ENCODE results near the gene SYTL2. TPM values are rescaled to one million over a fixed set of nuclear protein-coding genes. Genes with fewer than 3 reads are reported as not detected.

The SYTL2 gene
- total RNA-seq, 4 donors from 2014 or later: 11.6 to 18.6 (median 14.5) TPM

GRCh38 chr11:85651118-85651517 is 159.8 kb downstream of the SYTL2 start:
- TF ChIP-seq POLR2A (IDR thresholded peaks at IDR 0.05): no peak
- WGBS: 96% methylated on average over 1 of the region's 1 CpG
- no peak for DNase-seq (ENCODE audit: low spot score in 2 of 2)
- no peak overlapping the region for H3K4me3 ChIP-seq
- no peaks in the 10 kb centered on the region for H3K27me3 ChIP-seq
- H3K9me3 ChIP-seq: no peaks in the 10 kb centered on the region
- H3K36me3 ChIP-seq: peaks cover 17% of the 10 kb centered on the region
- no peak overlapping the region for H3K27ac ChIP-seq
- H3K4me1 ChIP-seq: peaks cover 28% of the 10 kb centered on the region

GRCh38 chr11:85647604-85648299 is 163.2 kb downstream of the SYTL2 start, which contains the start of gene TMEM126A:
TMEM126A (plus strand) TSS chr11:85647967; CDS start chr11:85650256, 2,289 bp downstream.
- TF ChIP-seq POLR2A (IDR thresholded peaks at IDR 0.05): peak in 1 of 2 donors; percentile 57
- no peak for TF ChIP-seq EP300 (IDR thresholded peaks at IDR 0.05)
- TF ChIP-seq POLR2AphosphoS5 (IDR thresholded peaks at IDR 0.05): peak in 2 of 3 donors; percentile 22 to 76
- H3K9me3 ChIP-seq: no peaks in the 10 kb centered on the region
- WGBS: 1% methylated on average over 33 of the region's 33 CpGs

GRCh38 chr11:85647078-85647477 is 163.9 kb downstream of the SYTL2 start:
- TF ChIP-seq POLR2AphosphoS5 (IDR thresholded peaks at IDR 0.05) (no peak), POLR2A (IDR thresholded peaks at IDR 0.05) (no peak), CTCF (IDR thresholded peaks at IDR 0.05) (no peak), EP300 (IDR thresholded peaks at IDR 0.05) (no peak)
- peaks cover 28% of the 10 kb centered on the region for H3K4me1 ChIP-seq
- H3K27ac ChIP-seq: peak overlapping the region; percentile 82
- peaks cover 5% of the 10 kb centered on the region for H3K36me3 ChIP-seq
- DNase-seq (ENCODE audit: low spot score in 2 of 2): no peak
- no peaks in the 10 kb centered on the region for H3K27me3 ChIP-seq
- 38% methylated on average over 2 of the region's 2 CpGs for WGBS
- peak overlapping the region; percentile 71 for H3K4me3 ChIP-seq
- no peaks in the 10 kb centered on the region for H3K9me3 ChIP-seq

More at GRCh38 chr11:85647604-85648299, 163.2 kb downstream of the SYTL2 start, which contains the start of gene TMEM126A:
- H3K27me3 ChIP-seq: no peaks in the 10 kb centered on the region
- H3K4me1 ChIP-seq: peaks cover 28% of the 10 kb centered on the region
- peak within 1 kb of the TSS; percentile 71 for H3K4me3 ChIP-seq
- peaks cover 7% of the 10 kb centered on the region for H3K36me3 ChIP-seq
- DNase-seq (ENCODE audit: low spot score in 2 of 2): peak; percentile 93 to 94
- peak within 1 kb of the TSS; percentile 82 for H3K27ac ChIP-seq

Other genes with a start within 250 kb of the SYTL2 start
- gene DLG2, start 183.8 kb downstream of the SYTL2 start, total RNA-seq: 10 to 100 TPM; 37.9 to 71.5 (median 44.9) TPM
- 10 to 100 TPM; 32.4 to 38.4 (median 34.8) TPM for gene TMEM126B, start 182.5 kb downstream of the SYTL2 start, total RNA-seq
- 10 to 100 TPM; 13.9 to 19.4 (median 15.9) TPM for gene TMEM126A, start 163.2 kb downstream of the SYTL2 start, total RNA-seq
- gene CREBZF, start 146.0 kb downstream of the SYTL2 start, total RNA-seq: 10 to 100 TPM; 26.1 to 87.1 (median 32.8) TPM
- 1 to 10 TPM in 1 of 4 donors, under 1 TPM in 2, not detected in 1; 0.72 to 1.8 (median 0.94) TPM for gene CCDC89, start 124.9 kb downstream of the SYTL2 start, total RNA-seq
- gene CCDC83, start 44.2 kb upstream of the SYTL2 start, total RNA-seq: not detected